Stimulated activated CD4-positive, alpha-beta T cell treated with anti-CD3 and anti-CD28 coated beads, Interleukin-2, amount 100 ng/mL, for 4 hours (primary cell): ENCODE data around the gene MEIS2.

Experiments
- DNase-seq: peaks from one replicate; pipeline ENCODE4 v3.0.0-alpha.2; 2020; ENCODE audit warnings: low read depth

The MEIS2 gene

DNA sequence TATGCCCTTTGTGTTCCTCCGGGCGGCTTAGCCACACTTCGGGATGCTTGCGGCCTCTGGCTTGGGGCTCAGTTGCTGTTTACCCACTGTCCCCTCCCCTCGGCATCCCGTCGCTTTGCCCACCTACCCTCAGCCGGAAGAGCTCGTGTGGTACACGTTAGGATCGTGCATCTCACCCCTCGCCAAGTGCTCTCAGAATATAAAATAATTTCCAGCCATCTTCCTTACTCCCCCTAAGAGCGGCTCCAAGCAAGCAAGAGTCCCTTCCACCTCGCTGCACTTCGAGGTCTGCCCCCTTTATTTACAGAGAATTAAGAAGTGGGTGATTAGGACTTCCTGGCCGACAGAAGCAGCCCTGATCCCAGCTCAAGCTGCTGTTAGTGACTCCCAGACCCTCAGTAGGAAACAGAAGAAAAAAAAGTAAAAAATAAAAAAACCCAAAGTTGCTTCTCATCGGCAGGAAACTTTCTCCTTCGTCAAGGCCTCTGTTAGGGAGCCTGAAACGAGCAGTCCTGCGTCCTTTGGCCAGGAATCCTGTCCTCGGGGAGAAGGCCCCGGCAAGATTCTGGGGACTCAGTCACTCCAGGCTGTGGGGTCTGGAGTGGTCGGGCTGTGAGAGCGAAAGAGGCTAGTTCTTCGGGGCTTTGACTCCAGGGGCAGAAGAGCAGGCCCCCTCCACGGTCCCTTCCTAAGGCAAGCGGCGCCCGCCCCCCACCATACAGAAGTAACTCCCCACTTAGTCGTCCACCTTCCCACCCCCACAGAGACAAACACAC lies 3.0 kb downstream of the MEIS2 start:
- DNase-seq = no peak

DNA sequence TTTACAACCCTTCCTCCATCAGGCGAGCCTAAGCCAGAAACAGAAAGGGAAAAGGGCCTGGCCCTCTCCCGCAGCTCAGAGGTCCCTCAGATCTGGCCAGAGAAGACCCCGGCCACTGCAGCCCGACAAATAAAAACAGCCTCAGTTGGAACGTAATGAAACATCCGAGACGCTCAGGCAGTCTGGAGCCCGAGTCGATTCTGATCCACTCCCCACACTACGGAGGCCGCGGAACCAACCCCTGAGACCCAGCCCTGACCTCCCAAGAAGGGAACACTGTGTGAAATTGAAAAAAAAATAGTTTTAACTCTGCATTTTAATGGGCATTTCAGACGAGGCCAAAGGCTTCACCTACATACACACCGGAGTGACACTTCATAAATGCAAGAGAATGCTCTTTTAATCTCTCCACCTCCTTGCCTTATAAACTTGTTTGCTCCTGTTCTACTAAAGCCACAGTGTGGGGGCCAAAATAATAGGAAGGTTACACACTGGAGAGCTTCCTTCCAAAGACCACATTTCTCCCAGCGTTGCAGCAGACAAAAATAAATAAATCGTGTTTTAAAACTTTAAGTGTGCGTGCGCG lies 3.7 kb downstream of the MEIS2 start:
- DNase-seq = no peak

DNA sequence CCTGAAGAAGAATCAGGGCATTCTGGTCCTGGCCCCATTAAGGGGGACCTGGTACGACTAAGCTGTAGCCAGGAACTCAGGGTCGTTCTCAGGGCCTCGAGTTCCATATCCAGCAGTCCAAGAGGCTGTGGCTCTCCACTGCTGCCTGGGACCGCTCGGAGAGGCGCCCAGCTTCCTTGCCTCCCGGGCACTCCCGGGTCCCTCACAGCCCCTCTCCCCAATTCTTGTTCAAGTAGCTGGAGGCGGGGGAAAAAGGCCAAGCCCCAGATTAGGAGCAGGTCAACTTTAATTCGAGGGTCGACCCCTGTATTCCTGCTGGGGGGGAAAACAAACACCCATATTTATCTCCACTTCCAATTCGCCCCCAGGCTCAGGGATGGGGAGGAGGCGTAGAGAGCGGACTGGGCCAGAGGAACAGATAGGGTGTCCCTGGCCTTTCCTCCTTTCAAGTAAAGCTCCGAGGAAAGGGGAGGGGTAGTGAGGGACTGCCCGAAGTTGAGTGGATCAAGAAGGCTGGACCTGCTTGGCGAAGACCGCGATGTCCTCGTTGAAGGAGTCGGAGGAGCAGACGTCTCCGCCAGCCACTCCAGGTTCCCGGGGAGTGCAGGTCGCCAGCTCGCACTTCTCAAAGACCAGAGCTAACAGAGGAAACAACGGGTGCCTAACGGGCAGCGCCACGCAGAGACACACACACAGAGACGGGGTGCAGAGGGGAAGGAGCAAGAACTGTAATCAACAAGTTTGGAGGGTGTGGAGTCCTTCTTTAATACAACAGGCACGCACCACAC lies 4.4 kb downstream of the MEIS2 start:
- DNase-seq = no peak

GRCh38 chr15:37094915-37095711 lies 5.2 kb downstream of the MEIS2 start:
- no peak for DNase-seq

DNA sequence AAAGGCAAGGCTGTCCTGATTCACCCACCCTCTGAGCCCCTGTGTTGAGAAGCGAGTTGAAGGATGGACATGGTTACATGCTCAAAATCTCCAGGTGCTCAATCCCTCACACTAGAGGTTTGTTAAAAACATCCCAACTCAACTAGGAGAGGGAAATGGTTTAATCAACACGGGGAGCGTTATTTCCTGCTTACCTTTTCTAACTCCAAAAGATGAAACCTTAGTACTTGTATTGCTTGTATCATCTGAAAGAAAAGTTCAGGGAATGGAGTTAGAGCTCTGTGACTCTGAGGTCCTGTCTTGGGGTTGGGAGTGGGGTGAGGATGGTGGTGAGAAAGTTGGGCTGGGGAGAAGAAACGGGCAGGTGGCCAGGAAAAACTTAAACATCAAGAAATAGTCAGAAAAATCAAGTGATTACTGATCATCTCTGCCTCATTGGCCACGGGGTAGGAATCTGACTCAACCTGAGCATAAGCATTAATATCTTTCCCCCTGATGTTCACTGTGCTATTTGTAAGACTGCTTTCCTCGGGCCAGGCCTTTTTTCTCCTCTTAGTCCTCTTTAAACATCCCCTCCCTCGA lies 5.9 kb downstream of the MEIS2 start:
- DNase-seq = no peak

- no peak for DNase-seq
Measured at GRCh38 chr15:37093480-37094332, 6.6 kb downstream of the MEIS2 start.

- no peak for DNase-seq
Measured at GRCh38 chr15:37090543-37091175, 9.7 kb downstream of the MEIS2 start.

- DNase-seq = no peak
Measured at GRCh38 chr15:37088436-37088835, 11.9 kb downstream of the MEIS2 start.

DNA sequence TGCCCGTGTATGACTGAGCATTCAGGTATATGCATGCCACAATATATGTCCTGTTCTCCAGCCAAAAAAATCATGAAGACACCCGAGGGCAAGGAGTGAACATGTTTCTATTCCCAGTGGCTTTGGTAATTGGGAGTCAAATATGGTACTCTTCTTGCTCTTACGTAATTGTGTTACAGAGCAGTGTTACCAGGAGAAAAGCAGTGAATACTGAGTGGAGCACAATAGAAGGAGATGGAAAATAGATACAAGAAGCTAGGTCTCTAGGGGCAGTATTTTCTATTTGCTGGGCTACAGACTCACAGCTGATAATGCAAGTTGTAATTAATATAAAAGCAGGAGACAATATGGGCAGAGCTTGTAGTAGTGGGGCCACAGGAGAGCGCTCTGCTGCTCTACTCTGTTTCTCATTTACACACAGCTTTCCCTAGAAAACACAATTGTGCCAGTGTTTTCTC lies 13.2 kb downstream of the MEIS2 start:
- DNase-seq = no peak

DNA sequence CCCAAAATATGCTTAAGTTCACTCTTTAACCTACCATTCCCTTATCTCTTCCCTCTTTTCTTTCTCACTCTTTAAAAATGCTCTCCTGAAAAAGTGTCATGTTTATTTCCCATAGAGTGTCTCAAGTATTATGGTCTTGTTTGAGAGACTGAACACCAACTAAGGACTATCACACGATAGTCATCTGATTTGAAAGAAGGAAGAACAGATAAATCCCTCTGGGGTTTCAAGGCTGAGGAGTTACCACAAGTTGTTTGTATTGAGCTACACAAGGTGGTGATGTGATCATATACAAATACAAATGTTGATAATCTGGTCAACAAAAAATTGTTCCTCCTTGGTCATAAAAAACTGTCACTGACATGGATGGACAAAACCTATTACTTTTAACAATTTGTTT lies 13.8 kb downstream of the MEIS2 start:
- no peak for DNase-seq

DNA sequence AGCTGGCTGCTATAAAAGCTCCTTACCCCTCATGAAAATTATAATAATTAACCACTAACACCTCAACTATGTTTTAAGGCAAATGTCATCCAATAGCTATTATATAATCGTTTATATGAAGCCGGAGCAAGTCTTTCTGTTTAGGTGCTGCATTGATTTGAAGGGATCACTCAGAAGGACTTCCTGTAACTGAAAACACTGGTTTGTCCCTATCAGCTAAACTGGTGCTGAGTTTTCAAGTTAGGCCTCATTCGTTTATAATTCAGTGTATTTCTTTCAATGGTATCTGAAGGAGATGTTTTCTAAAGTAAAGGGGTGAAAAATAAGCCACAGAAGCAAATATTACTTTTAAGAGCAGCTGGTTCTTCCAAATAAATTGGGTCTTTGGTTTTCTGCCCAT lies 14.2 kb downstream of the MEIS2 start:
- no peak for DNase-seq

DNA sequence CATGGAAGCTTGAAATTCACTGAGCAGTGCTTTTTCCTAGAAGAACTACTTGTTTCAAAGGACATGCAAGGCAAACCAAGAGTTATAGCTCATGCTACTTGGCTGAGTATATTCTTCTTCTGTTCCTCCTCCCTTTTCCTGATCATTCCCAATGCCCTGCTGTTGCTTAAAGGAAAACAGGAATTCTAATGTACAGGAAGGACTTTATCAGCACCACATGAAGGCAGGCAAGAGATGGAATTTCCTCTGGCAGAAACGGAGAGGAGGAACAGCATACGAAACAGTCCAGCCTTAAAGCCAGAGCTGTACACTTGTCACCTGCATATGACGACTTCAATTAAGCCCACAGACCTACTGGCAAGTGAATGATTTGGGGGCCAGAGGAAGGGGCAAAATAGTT lies 15.7 kb downstream of the MEIS2 start:
- DNase-seq = no peak

- no peak for DNase-seq
Measured at GRCh38 chr15:37083610-37084009, 16.7 kb downstream of the MEIS2 start.

DNA sequence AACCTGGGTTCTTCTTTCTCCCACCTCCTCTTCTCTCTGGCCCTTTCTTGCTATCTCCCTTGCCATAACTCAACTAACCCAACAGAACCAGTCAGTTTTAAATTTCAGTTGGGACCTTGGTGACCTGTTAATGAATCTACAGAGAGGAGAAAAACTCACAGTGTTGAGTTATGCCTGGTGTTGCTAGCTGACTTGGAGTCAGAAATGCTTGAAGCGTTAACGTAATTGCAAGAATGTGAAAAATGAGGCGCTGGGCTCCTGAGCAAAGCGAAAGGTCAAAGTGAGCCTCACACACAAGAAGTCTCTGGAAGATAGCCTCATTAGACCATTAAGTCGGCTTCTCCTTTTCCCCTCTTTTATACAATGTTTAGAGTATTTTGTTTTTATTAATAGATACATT lies 18.4 kb downstream of the MEIS2 start:
- DNase-seq = no peak

- DNase-seq = no peak
Measured at GRCh38 chr15:37080261-37080921, 20.0 kb downstream of the MEIS2 start.

DNA sequence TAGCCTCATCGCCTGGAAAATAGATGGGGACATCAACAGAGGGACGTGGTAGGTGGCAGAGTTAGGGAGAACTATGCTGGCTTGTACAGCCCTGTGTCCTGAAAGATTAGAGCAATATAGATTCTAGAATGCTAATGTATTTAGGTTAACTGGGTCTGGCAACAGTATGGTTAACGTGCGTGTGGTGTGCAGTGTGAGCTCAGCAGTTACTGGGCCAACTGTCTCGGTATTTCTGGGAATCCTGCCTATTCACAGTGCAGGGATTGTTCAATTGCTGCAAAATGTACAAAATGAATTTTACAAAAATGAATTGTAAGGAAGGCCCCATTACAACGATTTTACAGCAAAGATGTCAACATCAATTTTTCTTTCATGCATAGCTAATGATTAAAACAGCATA lies 20.6 kb downstream of the MEIS2 start:
- DNase-seq = no peak

DNA sequence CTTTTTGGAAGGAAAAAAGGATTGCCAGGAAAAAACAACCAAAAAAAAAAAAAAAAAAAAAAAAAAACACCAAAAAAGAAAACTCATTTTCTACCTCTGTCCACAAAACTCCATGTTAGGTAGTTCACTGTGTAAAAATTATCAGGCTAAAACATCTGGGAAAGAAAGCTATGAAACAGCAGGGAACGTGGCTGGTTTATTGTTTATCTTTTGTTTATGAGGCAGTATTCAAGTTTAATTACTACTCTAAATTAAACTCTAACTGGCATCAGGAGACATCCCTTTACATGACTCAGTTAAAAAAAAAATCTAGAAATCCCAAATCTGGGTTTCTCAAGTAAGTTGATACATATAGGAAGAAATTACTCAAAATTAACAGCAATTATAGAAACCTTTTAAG lies 21.8 kb downstream of the MEIS2 start:
- DNase-seq = no peak

DNA sequence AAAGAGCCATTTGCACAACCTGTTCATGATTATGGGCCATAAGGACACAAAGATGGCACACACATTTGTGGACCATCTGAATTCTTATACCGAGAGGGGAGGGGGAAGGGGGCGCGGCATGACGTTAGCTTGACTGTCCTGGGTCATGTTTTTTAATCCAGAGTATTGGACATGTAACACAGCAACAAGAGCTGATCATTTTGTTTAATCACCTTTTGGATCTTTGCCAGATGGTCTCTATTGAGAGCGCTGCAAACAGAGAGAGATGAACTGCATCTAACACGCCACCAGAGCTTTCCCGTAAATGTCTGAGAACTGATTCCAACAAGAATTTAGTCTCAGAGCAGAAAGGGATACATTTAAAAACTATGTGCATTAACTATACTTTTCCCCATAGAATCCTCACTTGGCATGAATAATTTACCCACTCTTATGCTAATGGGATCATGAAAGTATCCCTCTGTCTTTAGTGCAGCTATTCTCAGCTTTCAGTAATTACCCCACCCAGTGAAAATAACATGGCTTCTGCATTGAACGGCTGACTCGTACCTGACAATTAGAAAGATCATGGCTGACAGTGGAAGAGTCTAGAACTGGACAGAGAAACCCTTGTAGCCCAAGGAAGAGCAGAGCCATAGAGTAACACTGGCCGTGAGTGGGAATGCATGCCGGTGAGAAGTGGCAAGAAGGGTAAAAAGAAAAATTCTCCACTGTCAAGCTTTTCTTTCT lies 22.6 kb downstream of the MEIS2 start:
- no peak for DNase-seq

- DNase-seq = no peak
Measured at GRCh38 chr15:37076543-37076942, 23.8 kb downstream of the MEIS2 start.
